NB4 (cell line): ENCODE data around the gene CIPC.

Source experiments
- CTCF ChIP-seq: IDR thresholded peaks from one replicate; pipeline ENCODE4 v1.5.1; 2012; ENCODE audit warnings: low read depth, low read length
- MYC ChIP-seq: IDR thresholded peaks from 2 replicates; pipeline ENCODE4 v1.6.1; 2011; ENCODE audit warnings: low read depth, low read length
- POLR2A ChIP-seq: IDR thresholded peaks from 2 replicates; pipeline ENCODE4 v1.6.1; 2011; ENCODE audit warnings: mild to moderate bottlenecking; ENCODE audit not compliant: insufficient read length; ENCODE audit errors: extremely low read depth

GRCh38 chr14:77103475-77103874, 5.4 kb downstream of the CIPC start:
- TF ChIP-seq CTCF: no peak
- TF ChIP-seq MYC: no peak
- TF ChIP-seq POLR2A: no peak
